ENCODE results near the gene RBFA. TPM values are rescaled to one million over a fixed set of nuclear protein-coding genes. Genes with fewer than 3 reads are reported as not detected.
"Not testable (repeated sequence)": the region's sequence is repeated elsewhere in the genome, so short reads cannot be mapped to it uniquely, and the experiment has no call there.

Gene RBFA
- total and polyA plus RNA-seq, 8 donors, result 10.5 to 19.5 (median 12.3) TPM

DNA sequence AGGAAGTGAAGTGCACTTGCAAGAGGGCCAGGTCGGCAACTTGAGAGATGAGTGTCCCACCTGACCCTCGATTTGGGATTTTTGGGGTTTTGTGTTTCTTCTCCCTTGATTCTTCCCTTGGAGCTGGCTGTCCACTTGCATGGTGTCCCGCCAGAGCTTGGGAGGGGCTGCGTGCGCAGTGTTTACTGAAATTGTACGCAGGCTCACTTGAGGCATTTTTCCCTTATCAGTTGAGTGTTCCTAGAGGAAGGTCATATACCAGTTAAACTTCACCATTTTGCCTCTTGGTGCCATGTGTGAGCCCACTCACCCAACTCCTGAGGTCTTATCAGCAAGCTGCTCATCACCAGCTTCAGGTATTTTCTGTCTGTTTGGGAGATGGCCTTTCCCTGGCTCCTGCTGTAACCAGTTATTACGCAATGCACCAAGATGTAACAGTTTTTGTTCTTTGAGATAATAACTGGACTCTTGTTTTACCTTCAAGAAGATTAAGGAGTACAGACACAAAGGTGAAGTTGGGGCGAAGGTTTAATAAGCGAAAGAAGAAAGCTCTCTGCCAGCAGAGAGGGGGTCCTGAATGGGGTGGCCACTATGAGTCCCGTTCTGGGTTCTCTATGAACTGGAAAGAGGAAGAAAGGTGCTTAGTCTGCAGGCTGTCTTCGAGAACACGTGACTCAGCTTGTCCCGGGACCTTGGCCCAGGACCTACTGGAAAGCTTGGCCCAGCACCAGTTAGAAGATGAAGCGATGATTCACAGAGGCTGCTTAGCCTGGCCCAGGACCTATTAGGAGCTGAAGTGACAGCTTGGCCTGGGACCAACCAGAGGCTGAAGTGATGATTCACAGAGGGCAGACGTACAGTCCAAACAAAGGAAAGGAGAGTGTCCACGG, 24.3 kb upstream of the RBFA start:
- H3K36me3 ChIP-seq, result no peaks in the 10 kb centered on the region
- H3K4me1 ChIP-seq, result no peaks in the 10 kb centered on the region
- H3K27me3 ChIP-seq, result no peaks in the 10 kb centered on the region
- no peak overlapping the region for H3K4me3 ChIP-seq
- no peak overlapping the region for H3K27ac ChIP-seq
- peak in 4 of 6 donors; percentile 23 to 49 (median 30) for DNase-seq
- H3K9me3 ChIP-seq, result no peaks in the 10 kb centered on the region
- 78 to 93% methylated on average over 16 of the region's 16 CpGs for WGBS, 2 donors
- TF ChIP-seq, protein P1, sequence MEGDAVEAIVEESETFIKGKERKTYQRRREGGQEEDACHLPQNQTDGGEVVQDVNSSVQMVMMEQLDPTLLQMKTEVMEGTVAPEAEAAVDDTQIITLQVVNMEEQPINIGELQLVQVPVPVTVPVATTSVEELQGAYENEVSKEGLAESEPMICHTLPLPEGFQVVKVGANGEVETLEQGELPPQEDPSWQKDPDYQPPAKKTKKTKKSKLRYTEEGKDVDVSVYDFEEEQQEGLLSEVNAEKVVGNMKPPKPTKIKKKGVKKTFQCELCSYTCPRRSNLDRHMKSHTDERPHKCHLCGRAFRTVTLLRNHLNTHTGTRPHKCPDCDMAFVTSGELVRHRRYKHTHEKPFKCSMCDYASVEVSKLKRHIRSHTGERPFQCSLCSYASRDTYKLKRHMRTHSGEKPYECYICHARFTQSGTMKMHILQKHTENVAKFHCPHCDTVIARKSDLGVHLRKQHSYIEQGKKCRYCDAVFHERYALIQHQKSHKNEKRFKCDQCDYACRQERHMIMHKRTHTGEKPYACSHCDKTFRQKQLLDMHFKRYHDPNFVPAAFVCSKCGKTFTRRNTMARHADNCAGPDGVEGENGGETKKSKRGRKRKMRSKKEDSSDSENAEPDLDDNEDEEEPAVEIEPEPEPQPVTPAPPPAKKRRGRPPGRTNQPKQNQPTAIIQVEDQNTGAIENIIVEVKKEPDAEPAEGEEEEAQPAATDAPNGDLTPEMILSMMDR (IDR thresholded peaks at IDR 0.05), result no peak
- no peak for FAIRE-seq
- intact Hi-C loops (cut with DNase I), result no loop called here
- peak; percentile 60 to 88 (median 68) for ATAC-seq

DNA sequence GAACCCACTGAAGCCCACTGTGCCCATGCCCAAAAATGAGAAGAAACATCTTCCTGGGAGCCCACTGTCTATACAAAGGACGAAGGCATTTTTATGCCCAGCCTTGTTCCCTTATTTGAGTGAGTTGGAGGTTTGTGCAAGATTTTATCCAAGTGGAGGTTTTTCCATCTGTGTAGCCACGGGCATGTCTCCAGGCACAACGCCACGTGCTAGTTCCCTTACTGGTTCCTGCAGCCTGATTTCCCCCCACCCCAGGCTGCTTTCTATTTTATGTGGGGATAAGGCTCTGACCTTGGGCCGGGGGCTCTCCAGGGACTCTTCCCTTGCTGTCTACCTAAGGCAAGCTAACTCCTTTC, 23.7 kb upstream of the RBFA start:
- Histone ChIP-seq H3K27me3 (no peaks in the 10 kb centered on the region), H3K9me3 (no peaks in the 10 kb centered on the region), H3K27ac (no peak overlapping the region), H3K4me1 (no peaks in the 10 kb centered on the region), H3K4me3 (no peak overlapping the region), H3K36me3 (no peaks in the 10 kb centered on the region)
- no peak for FAIRE-seq
- ATAC-seq, result no peak
- TF ChIP-seq, protein P1 (IDR thresholded peaks at IDR 0.05), result no peak
- intact Hi-C loops (cut with DNase I), result no loop called here
- 88 to 93% methylated on average over 5 of the region's 5 CpGs for WGBS, 2 donors
- no peak for DNase-seq

DNA sequence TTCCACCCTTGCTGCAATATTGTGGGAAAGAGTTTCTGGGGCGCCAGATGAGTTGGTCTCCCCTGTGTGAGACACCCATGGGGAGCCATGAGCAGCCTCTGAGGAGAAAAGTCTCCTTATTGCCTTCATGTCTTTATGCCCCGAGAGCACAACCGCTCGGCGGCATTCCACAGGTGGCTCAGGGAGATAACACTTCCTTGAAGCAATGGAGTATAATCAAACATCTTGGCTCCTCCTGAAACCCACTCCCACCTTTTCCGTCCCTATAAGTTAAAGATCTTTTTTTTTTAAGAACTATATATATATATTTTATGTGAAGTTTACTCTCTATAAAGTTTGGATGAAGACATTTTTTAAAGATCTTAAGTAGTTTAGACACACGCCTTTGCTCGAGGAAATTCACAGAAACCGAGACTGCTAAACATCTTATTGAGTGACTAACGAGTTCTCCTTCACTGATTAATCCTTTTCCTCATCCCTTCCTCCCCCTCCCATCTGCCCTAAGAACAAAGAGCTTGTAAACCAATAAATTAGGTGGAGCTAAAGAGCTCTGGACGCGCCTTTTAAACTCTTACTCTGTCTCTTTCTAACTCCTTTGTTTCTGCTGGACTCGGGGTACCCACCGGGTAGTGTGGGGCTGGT, 22.6 kb upstream of the RBFA start:
- H3K4me3 ChIP-seq; H3K36me3 ChIP-seq; H3K27ac ChIP-seq; intact Hi-C loops (cut with DNase I); H3K4me1 ChIP-seq; DNase-seq; H3K27me3 ChIP-seq; H3K9me3 ChIP-seq; FAIRE-seq; ATAC-seq: not testable (repeated sequence)
- 90 to 93% methylated on average over 14 of the region's 14 CpGs for WGBS, 2 donors

DNA sequence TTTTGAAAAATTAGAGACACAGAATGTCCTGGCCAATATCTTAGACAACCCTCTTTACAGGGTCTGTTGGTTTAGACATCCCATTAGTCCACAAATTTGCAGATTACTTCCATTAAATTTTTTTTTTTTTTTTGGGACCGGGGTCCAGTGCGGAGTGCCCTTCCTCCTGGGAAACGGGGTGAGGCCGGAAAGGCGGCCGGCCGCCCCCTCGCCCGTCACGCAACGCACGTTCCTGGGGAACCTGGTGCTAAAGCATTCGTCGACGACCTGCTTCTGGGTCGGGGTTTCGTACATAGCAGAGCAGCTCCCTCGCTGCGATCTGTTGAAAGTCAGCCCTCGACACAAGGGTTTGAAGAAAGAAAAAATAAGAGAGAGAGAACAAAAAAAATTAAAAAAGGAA, 21.5 kb upstream of the RBFA start:
- 95 to 98% methylated on average over 20 of the region's 20 CpGs for WGBS, 2 donors
- ATAC-seq (no peak), FAIRE-seq (no peak), DNase-seq (no peak)
- no peaks in the 10 kb centered on the region for H3K36me3 ChIP-seq
- no peaks in the 10 kb centered on the region for H3K27me3 ChIP-seq
- no peak overlapping the region for H3K27ac ChIP-seq
- H3K9me3 ChIP-seq, result no peaks in the 10 kb centered on the region
- intact Hi-C loops (cut with DNase I), result no loop called here
- no peak overlapping the region for H3K4me3 ChIP-seq
- H3K4me1 ChIP-seq, result no peaks in the 10 kb centered on the region
- TF ChIP-seq, protein P1 (IDR thresholded peaks at IDR 0.05), result no peak

DNA sequence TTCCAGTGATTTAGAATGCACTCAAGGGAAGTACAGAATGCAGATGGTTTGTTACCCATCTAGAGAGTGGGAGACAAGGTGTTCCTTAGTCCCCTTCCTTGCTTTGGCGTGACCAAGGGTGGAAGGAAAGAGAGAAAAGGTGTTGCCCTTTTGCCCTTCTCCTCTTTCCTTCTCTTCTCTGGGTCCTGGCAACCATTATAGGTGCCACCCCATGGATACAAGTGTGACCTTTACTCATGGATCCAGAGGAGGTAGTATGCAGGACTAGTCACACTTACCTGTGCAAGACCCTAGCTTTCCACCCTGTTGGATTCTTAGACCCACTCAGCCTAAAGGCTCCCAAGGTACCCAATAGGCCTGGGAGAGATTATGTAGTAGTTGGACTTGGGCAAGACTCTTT, 11.6 kb upstream of the RBFA start:
- no peaks in the 10 kb centered on the region for H3K4me1 ChIP-seq
- peaks cover 0 to 11% (median 5%) of the 10 kb centered on the region in 4 donors for H3K9me3 ChIP-seq
- TF ChIP-seq, protein P1 (IDR thresholded peaks at IDR 0.05), result no peak
- DNase-seq (no peak), ATAC-seq (peak in 2 of 4 donors; percentile 29 to 72), FAIRE-seq (no peak)
- no peak overlapping the region for H3K4me3 ChIP-seq
- H3K27me3 ChIP-seq, result no peaks in the 10 kb centered on the region
- no peaks in the 10 kb centered on the region for H3K36me3 ChIP-seq
- intact Hi-C loops (cut with DNase I), result no loop called here
- 17 to 48% methylated on average over 1 of the region's 1 CpG for WGBS, 2 donors
- no peak overlapping the region for H3K27ac ChIP-seq
